Keratinocyte (primary cell): ENCODE data around the gene TNXB. TPM values are rescaled to one million over a fixed set of nuclear protein-coding genes. Genes with fewer than 3 reads are reported as not detected.

Source experiments
- DNase-seq: peaks from one replicate; pipeline ENCODE4 v3.0.0-alpha.2; 2011; ENCODE audit warnings: low read depth, missing footprints, low spot score
- FAIRE-seq: peaks from 2 replicates; lab custom pipeline; 2011; peaks lifted over from hg19 to GRCh38; lab: Jason Lieb, UNC
- H2AFZ ChIP-seq: 2 replicates; pipeline ENCODE4 v1.6.0; 2012; ENCODE audit warnings: low read length, control low read depth, inconsistent platforms; ENCODE audit not compliant: control insufficient read depth
- H3K27ac ChIP-seq: 2 replicates; pipeline ENCODE4 v1.5.1; 2011; ENCODE audit warnings: low read length; ENCODE audit not compliant: control insufficient read depth, insufficient read depth
- H3K27me3 ChIP-seq: 3 replicates; pipeline ENCODE4 v1.6.0; 2011; ENCODE audit warnings: low read length; ENCODE audit not compliant: control insufficient read depth, insufficient read depth; ENCODE audit errors: extremely low read depth
- H3K36me3 ChIP-seq, 2 experiments: 2 replicates in 1 of 2; 3 replicates in 1 of 2; pipeline ENCODE4 v1.5.1; 2011; ENCODE audit warnings: low read length in 2 of 2, mild to moderate bottlenecking in 1 of 2; ENCODE audit not compliant: control insufficient read depth in 2 of 2, insufficient read depth in 2 of 2; ENCODE audit errors: extremely low read depth in 1 of 2
- H3K4me1 ChIP-seq: 3 replicates; pipeline ENCODE4 v1.5.1; 2011; ENCODE audit warnings: low read length; ENCODE audit not compliant: control insufficient read depth, insufficient read depth; ENCODE audit errors: extremely low read depth
- H3K4me2 ChIP-seq: 3 replicates; pipeline ENCODE4 v1.6.0; 2011; ENCODE audit warnings: low read depth, low read length; ENCODE audit not compliant: control insufficient read depth, insufficient read depth; ENCODE audit errors: extremely low read depth
- H3K4me3 ChIP-seq, 3 experiments: fragments of 200-600 bp in 1 of 3; sonication (generic) in 1 of 3; 2 replicates in 2 of 3; 3 replicates in 1 of 3; pipeline ENCODE4 v1.5.1; 2011 to 2016; ENCODE audit warnings: low read length in 3 of 3, mild to moderate bottlenecking in 3 of 3, control low read depth in 2 of 3, inconsistent platforms in 1 of 3, low read depth in 1 of 3, mixed read lengths in 1 of 3, mixed run types in 1 of 3, moderate library complexity in 1 of 3; ENCODE audit not compliant: control insufficient read depth in 2 of 3, insufficient read depth in 2 of 3; ENCODE audit errors: extremely low read depth in 1 of 3
- H3K79me2 ChIP-seq: 2 replicates; pipeline ENCODE4 v1.6.0; 2012; ENCODE audit warnings: low read length; ENCODE audit not compliant: control insufficient read depth, insufficient read depth
- H3K9ac ChIP-seq: 3 replicates; pipeline ENCODE4 v1.6.0; 2011; ENCODE audit warnings: low read length; ENCODE audit not compliant: control insufficient read depth, insufficient read depth; ENCODE audit errors: extremely low read depth
- H3K9me1 ChIP-seq: 3 replicates; pipeline ENCODE4 v1.6.0; 2011; ENCODE audit warnings: low read length; ENCODE audit not compliant: control insufficient read depth, insufficient read depth; ENCODE audit errors: extremely low read depth
- H3K9me3 ChIP-seq: 2 replicates; pipeline ENCODE4 v1.5.1; 2012; ENCODE audit warnings: low read depth, low read length; ENCODE audit not compliant: control insufficient read depth
- H4K20me1 ChIP-seq: 3 replicates; pipeline ENCODE4 v1.6.0; 2011; ENCODE audit warnings: low read length; ENCODE audit not compliant: control insufficient read depth, insufficient read depth; ENCODE audit errors: extremely low read depth
- EZH2 ChIP-seq: IDR thresholded peaks from one replicate; pipeline ENCODE4 v1.6.1; 2012; ENCODE audit warnings: inconsistent platforms, mild to moderate bottlenecking, low read length, moderate library complexity
- dilution Hi-C: fragments of 300-500 bp; cut with MboI; formaldehyde crosslinking; loops from one replicate; pipeline ENCODE4 v1.7.0; 2020; ENCODE audit warnings: low sequenced_read_pairs; ENCODE audit not compliant: extremely low pct_ligation_motif_present
- polyA plus RNA-seq, 5 experiments: library from polyadenylated mRNA; depleted of rRNA in 3 of 5; stranded (reverse) in 3 of 5; stranded (forward) in 1 of 5; unstranded in 1 of 5; fragments of >200 nt; gene quantifications; 1 replicate in 1 of 5; 2 replicates in 3 of 5; 3 replicates in 1 of 5; pipeline versions ENCODE4 v1.2.1 to v1.2.3, GENCODE V29; 2011 to 2012; ENCODE audit warnings: missing spikeins in 2 of 5, low read depth in 1 of 5, low replicate concordance in 1 of 5
- TF ChIP-seq, protein P1 (sequence below), 3 experiments: IDR thresholded peaks in 1 of 3; conservative IDR thresholded peaks in 1 of 3; optimal IDR thresholded peaks in 1 of 3; 2 replicates in 2 of 3; 3 replicates in 1 of 3; pipeline versions ENCODE3 to v1.5.1; 2011; ENCODE audit warnings: low read length in 3 of 3, mild to moderate bottlenecking in 3 of 3, moderate library complexity in 2 of 3, control low read depth in 1 of 3, inconsistent platforms in 1 of 3; ENCODE audit not compliant: insufficient read depth in 2 of 3; ENCODE audit errors: extremely low read depth in 1 of 3

TNXB gene
- polyA plus RNA-seq, 1 donor (not counting 4 experiments of a cell fraction or from before 2014, with no cell fraction given) = 0.25 TPM

GRCh38 chr6:32073101-32073500 is 36.0 kb downstream of the TNXB start:
- dilution Hi-C loops = no loop called here
- Histone ChIP-seq H4K20me1 (no peaks in the 10 kb centered on the region), H3K9me1 (no peaks in the 10 kb centered on the region), H3K36me3 (no peaks in the 10 kb centered on the region), H3K9ac (no peak overlapping the region), H3K27me3 (no peaks in the 10 kb centered on the region), H3K4me3 (no peak overlapping the region), H3K4me2 (no peak overlapping the region), H3K9me3 (no peaks in the 10 kb centered on the region), H3K4me1 (peaks cover 11% of the 10 kb centered on the region), H2AFZ (no peak overlapping the region), H3K79me2 (no peaks in the 10 kb centered on the region), H3K27ac (no peak overlapping the region)
- TF ChIP-seq, protein P1, sequence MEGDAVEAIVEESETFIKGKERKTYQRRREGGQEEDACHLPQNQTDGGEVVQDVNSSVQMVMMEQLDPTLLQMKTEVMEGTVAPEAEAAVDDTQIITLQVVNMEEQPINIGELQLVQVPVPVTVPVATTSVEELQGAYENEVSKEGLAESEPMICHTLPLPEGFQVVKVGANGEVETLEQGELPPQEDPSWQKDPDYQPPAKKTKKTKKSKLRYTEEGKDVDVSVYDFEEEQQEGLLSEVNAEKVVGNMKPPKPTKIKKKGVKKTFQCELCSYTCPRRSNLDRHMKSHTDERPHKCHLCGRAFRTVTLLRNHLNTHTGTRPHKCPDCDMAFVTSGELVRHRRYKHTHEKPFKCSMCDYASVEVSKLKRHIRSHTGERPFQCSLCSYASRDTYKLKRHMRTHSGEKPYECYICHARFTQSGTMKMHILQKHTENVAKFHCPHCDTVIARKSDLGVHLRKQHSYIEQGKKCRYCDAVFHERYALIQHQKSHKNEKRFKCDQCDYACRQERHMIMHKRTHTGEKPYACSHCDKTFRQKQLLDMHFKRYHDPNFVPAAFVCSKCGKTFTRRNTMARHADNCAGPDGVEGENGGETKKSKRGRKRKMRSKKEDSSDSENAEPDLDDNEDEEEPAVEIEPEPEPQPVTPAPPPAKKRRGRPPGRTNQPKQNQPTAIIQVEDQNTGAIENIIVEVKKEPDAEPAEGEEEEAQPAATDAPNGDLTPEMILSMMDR (optimal IDR thresholded peaks at IDR 0.05 in 1 of 3, IDR thresholded peaks at IDR 0.05 in 1 of 3, conservative IDR thresholded peaks at IDR 0.05 in 1 of 3; ENCODE audit: extremely low read depth in 1 of 3, insufficient read depth in 2 of 3, low read length in 3 of 3) = no peak
- TF ChIP-seq EZH2 = no peak
- FAIRE-seq (no peak), DNase-seq (no peak)

GRCh38 chr6:32070814-32071543 is 38.2 kb downstream of the TNXB start:
- Histone ChIP-seq H4K20me1 (no peaks in the 10 kb centered on the region), H3K9ac (no peak overlapping the region), H3K27ac (no peak overlapping the region), H3K4me1 (peaks cover 2% of the 10 kb centered on the region), H3K9me3 (no peaks in the 10 kb centered on the region), H3K79me2 (no peaks in the 10 kb centered on the region), H3K9me1 (no peaks in the 10 kb centered on the region), H3K4me3 (no peak overlapping the region), H3K27me3 (no peaks in the 10 kb centered on the region), H3K36me3 (no peaks in the 10 kb centered on the region), H3K4me2 (no peak overlapping the region), H2AFZ (no peak overlapping the region)
- DNase-seq = no peak
- dilution Hi-C loops = no loop called here
- FAIRE-seq = no peak
- TF ChIP-seq, protein P1 (optimal IDR thresholded peaks at IDR 0.05 in 1 of 3, IDR thresholded peaks at IDR 0.05 in 1 of 3, conservative IDR thresholded peaks at IDR 0.05 in 1 of 3; ENCODE audit: extremely low read depth in 1 of 3, insufficient read depth in 2 of 3, low read length in 3 of 3) = no peak
- TF ChIP-seq EZH2 = no peak
